ENCODE results near the gene NANOGP8.

NANOGP8 gene

GRCh38 chr15:35038626-35039451 lies 46.3 kb downstream of the NANOGP8 start:
- DNase-seq (ENCODE audit: extremely low read depth, low read depth), result no peak
- TF ChIP-seq CTCF (IDR thresholded peaks at IDR 0.05; ENCODE audit: low read depth, low read length), result no peak

Measured in AG09319 (cell line).